Tibial artery (tissue), 4 donors: ENCODE data around the gene SUSD2.
A peak's percentile ranks its signal among the peaks of the same experiment; 100 is the strongest.

Experiments
- DNase-seq, 2 donors: peaks; one replicate each; pipeline ENCODE4 v3.0.0-alpha.2; 2019
- H3K27ac ChIP-seq, 2 donors: fragments of 200-600 bp; sonication (generic) in 1 of 2; 1 replicate in 1 of 2; 2 replicates in 1 of 2; pipeline ENCODE4 v1.5.1; 2018 to 2019; ENCODE audit warnings: mild to moderate bottlenecking in 1 of 2
- H3K27me3 ChIP-seq, 2 donors: fragments of 200-600 bp; sonication (generic) in 1 of 2; one replicate each; pipeline versions ENCODE4 v1.5.1 to v1.6.0; 2016 to 2019
- H3K36me3 ChIP-seq, 3 donors: fragments of 200-600 bp; sonication (generic) in 2 of 3; one replicate each; pipeline ENCODE4 v1.5.1; 2016 to 2019; ENCODE audit warnings: mild to moderate bottlenecking in 2 of 3
- H3K4me1 ChIP-seq, 4 donors: fragments of 200-600 bp; sonication (generic) in 2 of 4; 1 replicate in 3 of 4; 2 replicates in 1 of 4; pipeline ENCODE4 v1.5.1; 2016 to 2019
- H3K4me3 ChIP-seq, 2 donors: fragments of 200-600 bp; sonication (generic) in 1 of 2; 1 replicate in 1 of 2; 2 replicates in 1 of 2; pipeline ENCODE4 v1.5.1; 2018 to 2019; ENCODE audit warnings: mild to moderate bottlenecking in 2 of 2
- H3K9me3 ChIP-seq, 3 donors: fragments of 200-600 bp; sonication (generic) in 1 of 3; one replicate each; pipeline ENCODE4 v1.5.1; 2016 to 2019
- intact Hi-C: fragments of 100-400 bp; cut with DNase I; formaldehyde crosslinking; loops from one replicate; pipeline ENCODE4 v1.15.0; 2023; ENCODE audit warnings: low total_unique reads
- TF ChIP-seq, protein P1 (sequence below), 2 experiments: fragments of 200-600 bp in 1 of 2; fragments of 450-650 bp in 1 of 2; IDR thresholded peaks; one replicate each; pipeline ENCODE4 v1.5.1; 2017 to 2019; ENCODE audit warnings: antibody characterized with exemption in 2 of 2, mild to moderate bottlenecking in 1 of 2, moderate library complexity in 1 of 2

The SUSD2 gene

DNA sequence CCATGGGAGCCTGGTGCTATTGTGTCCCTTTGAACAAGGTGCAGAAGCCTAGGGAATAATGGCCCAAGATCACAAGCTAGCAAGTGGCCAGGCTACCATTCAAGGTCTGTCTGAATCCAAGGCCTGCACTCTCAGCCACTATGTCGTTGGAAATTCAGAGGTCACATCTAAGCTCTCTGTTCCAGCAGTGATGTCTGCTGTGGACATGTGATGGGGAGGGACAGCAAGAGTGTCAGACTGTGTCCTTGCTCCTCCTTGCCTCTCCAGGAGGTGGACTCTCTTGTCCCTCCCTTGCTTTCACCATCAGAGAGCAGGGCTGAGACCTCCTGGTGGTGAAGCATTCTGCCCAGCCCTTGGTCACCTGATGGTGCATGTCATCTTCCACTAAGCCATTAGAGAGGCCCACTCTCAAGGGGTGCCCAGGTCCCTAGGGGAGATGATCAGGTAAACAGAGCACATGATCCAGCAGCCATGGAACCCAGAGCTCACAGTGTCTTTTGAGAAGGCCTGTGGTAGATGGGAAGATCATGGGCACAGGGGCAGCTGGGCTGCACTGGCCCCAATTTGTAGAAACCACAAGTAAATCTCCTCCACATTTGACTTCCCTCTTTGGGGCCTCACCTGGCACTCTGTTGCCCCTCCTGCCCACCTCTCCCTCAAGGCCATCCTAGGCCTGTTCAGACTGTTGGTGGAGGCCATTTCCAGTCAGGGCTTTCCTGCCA is 37.1 kb upstream of the SUSD2 start:
- no peak for DNase-seq
- no peak overlapping the region for H3K4me3 ChIP-seq
- H3K27me3 ChIP-seq, result no peaks in the 10 kb centered on the region
- TF ChIP-seq, protein P1, sequence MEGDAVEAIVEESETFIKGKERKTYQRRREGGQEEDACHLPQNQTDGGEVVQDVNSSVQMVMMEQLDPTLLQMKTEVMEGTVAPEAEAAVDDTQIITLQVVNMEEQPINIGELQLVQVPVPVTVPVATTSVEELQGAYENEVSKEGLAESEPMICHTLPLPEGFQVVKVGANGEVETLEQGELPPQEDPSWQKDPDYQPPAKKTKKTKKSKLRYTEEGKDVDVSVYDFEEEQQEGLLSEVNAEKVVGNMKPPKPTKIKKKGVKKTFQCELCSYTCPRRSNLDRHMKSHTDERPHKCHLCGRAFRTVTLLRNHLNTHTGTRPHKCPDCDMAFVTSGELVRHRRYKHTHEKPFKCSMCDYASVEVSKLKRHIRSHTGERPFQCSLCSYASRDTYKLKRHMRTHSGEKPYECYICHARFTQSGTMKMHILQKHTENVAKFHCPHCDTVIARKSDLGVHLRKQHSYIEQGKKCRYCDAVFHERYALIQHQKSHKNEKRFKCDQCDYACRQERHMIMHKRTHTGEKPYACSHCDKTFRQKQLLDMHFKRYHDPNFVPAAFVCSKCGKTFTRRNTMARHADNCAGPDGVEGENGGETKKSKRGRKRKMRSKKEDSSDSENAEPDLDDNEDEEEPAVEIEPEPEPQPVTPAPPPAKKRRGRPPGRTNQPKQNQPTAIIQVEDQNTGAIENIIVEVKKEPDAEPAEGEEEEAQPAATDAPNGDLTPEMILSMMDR (IDR thresholded peaks at IDR 0.05), result no peak
- peak overlapping the region; percentile 83 to 87 for H3K27ac ChIP-seq
- H3K4me1 ChIP-seq, result peaks cover 16 to 95% (median 81%) of the 10 kb centered on the region in 4 donors
- no peaks in the 10 kb centered on the region for H3K9me3 ChIP-seq
- H3K36me3 ChIP-seq, result no peaks in the 10 kb centered on the region
- intact Hi-C loops, result no loop called here

DNA sequence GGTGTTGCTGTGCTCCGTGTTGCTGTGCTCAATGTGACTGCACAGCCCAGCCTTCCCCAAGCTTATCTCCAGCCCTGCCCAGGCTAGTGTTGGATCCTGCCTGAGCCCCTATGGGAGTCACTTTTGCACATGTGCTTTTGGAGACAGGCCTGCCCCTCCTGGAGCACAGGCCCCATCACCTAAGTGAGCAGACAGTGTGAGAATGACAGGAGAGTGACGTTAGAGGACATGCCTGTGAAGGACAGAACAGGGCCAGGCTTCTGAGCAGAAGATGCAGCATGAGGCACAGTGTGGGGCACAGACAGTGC is 36.6 kb upstream of the SUSD2 start:
- DNase-seq, result no peak
- intact Hi-C loops, result no loop called here
- TF ChIP-seq, protein P1 (IDR thresholded peaks at IDR 0.05), result no peak
- H3K4me3 ChIP-seq, result no peak overlapping the region
- peak overlapping the region; percentile 83 to 87 for H3K27ac ChIP-seq
- H3K36me3 ChIP-seq, result no peaks in the 10 kb centered on the region
- H3K4me1 ChIP-seq, result peaks cover 16 to 98% (median 79%) of the 10 kb centered on the region in 4 donors
- H3K27me3 ChIP-seq, result no peaks in the 10 kb centered on the region
- no peaks in the 10 kb centered on the region for H3K9me3 ChIP-seq

DNA sequence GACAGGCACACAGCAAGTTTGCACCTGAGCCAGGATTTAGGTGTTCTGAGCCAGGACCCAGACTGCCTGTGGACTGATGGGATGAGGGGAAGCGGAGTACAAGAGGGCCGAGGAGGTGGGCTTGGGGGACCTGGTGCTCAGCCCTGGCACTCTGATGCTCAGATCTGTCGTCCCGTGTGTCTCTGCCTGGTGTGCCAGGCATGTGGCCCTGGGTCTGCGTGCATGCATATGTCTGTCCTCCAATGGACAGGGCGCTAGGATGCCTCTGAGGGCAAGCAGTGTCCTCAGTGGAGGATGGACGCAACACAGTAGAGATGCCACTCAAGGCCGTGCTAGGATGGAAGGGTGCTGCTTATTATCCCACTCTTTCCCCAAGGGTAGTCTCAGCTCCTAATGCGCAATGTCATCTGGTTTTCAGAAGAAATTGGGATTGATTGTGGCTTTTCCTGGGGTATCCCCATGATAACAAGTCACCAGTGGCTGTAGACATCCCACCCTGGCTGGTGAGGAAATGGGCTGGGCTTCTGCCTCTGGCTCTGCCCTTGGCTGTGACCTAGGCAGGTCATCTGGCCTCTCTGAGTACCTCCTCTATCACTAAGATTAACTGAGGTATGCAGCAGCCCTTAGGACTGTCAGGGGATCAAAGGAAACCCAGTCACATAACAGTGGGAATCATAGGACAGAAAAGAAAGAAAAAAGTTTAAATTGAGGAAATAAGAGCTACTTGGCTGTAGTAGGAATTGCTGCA is 35.7 kb upstream of the SUSD2 start:
- H3K36me3 ChIP-seq, result no peaks in the 10 kb centered on the region
- H3K4me1 ChIP-seq, result peaks cover 12 to 90% (median 70%) of the 10 kb centered on the region in 4 donors

DNA sequence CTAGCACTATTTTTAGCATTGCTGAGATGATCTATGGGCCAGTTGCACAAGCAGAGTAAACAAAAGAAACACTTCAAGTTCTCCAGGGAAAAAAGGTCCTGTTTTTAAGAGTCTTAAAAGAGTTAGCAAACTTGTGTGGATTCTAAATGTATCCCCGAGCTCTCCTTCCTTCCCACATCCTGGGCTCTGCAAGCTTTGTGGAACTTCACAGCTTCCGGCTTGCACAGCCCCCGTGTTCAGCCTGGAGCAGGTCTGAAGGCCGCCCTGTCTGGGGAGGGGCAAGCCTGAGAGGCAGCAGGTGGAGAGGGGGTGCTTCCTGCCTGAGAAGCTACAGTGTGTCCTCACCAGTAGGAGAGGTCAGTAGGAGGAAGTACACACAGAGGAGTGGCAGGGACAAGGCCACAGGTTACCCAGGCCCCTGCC is 35.1 kb upstream of the SUSD2 start:
- peak; percentile 51 to 81 for DNase-seq
- peak overlapping the region in 1 of 2 donors; percentile 7 for H3K4me3 ChIP-seq

More for the DNA sequence above, 35.7 kb upstream of the SUSD2 start:
- intact Hi-C loops, result no loop called here
- Histone ChIP-seq H3K4me3 (no peak overlapping the region), H3K27me3 (no peaks in the 10 kb centered on the region), H3K9me3 (no peaks in the 10 kb centered on the region), H3K27ac (peak overlapping the region; percentile 83 to 87)
- DNase-seq, result no peak
- TF ChIP-seq, protein P1 (IDR thresholded peaks at IDR 0.05), result no peak

DNA sequence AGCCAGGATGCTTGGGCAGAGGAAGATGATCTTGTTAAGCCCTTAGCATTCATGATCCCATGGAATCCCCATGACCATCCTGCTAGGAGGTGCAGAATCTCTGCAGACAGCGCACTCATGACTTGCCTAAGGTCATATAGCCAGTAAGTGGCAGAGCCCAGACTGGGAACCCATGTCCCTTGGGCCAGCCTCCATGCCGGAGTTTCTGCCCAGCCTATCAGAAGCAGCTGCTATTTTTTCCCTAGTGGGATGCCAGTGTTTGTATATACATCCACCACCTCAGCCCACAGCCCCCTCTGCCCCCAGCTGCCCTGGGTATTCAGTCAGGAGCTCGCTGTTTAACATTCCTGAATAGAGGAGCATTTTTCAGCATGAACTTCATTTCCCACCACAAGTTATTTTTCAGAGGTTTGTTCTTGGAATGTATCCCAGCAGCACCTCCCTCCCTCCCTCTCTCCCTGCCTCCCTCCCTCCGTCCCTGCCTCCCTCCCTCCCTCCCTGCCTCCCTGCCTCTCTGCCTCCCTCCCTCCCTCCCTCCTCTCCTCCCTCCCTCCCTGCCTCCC is 34.4 kb upstream of the SUSD2 start:
- Histone ChIP-seq H3K4me3 (peak overlapping the region in 1 of 2 donors; percentile 7), H3K9me3 (no peaks in the 10 kb centered on the region), H3K27ac (peak overlapping the region; percentile 83 to 87), H3K4me1 (peaks cover 10 to 78% (median 60%) of the 10 kb centered on the region in 4 donors), H3K27me3 (no peaks in the 10 kb centered on the region), H3K36me3 (no peaks in the 10 kb centered on the region)
- DNase-seq, result peak; percentile 60 to 84
- TF ChIP-seq, protein P1 (IDR thresholded peaks at IDR 0.05), result no peak
- intact Hi-C loops, result no loop called here

More for the DNA sequence above, 35.1 kb upstream of the SUSD2 start:
- TF ChIP-seq, protein P1 (IDR thresholded peaks at IDR 0.05), result no peak
- Histone ChIP-seq H3K27me3 (no peaks in the 10 kb centered on the region), H3K9me3 (no peaks in the 10 kb centered on the region), H3K36me3 (no peaks in the 10 kb centered on the region), H3K4me1 (peaks cover 10 to 85% (median 64%) of the 10 kb centered on the region in 4 donors), H3K27ac (peak overlapping the region; percentile 83 to 87)
- intact Hi-C loops, result no loop called here
